A204.1 (cell line): Measurements from ENCODE around the gene LRRC45.

ENCODE experiments used
- FAIRE-seq: peaks from 2 replicates; lab custom pipeline; 2012; peaks lifted over from hg19 to GRCh38; lab: Jason Lieb, UNC

Gene LRRC45

DNA sequence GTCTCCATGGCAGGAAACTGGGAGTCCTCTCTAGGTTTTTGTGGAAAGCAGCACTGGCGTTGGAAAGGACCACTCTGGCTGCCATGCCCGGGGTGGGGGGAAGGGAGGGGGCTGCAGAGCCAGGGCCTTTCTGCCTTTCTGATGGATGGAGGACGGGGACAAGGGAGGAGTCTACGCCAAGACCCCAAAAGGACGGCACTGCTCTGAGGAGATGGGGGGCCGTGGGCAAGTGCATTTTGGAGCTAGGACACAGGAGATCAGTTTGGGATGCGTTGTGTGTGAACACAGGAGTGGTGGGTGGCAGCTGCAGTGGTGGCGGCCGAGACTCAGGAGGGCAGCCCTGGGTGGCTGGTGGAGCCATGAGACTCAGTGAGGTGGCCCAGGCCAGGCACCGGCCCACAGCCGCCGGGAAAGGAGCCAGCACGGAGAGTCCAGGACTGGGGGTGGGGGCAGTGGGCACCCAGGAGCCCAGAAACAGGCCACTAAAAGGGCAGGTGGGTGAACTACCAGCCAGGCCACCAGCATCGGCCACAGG is 2.5 kb upstream of the LRRC45 start:
- FAIRE-seq = no peak

DNA sequence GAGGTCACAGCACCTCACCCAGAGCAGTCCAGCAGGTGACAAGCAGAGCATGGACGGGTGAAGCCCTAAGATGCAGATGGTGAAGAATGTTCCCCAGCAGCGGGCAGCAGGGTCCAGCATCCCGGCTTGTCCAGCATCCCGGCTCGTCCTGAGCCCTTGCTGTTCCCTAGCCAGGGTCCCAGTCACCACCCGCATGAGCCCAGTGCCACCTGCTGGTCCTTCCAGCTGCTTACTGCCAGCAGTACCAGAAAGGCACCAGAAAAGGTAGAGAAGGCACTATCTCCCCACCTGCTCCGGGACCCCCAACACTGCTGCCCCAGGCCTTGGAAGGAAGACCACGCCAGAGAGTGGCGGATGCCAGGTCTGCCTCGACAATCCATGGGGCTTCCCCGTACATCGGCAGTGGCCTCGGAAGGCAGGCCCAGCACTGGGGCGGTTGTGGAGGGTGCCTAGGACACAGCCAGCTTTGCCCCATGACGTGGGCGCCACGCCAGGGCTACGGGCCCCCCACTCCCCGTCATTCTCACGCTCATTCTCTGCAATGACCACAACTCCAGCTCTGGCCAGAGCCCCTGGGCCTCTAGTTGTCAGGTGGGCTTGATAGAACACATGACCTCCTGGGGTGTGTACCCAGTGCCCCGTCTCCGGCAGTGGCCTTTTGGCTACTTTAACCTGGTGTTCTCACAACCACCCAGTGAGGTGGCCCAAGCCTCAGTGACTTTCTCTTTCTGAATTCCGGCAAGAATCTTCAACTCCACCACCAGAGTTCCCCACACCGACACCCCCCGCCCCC is 1.8 kb upstream of the LRRC45 start:
- FAIRE-seq = no peak

DNA sequence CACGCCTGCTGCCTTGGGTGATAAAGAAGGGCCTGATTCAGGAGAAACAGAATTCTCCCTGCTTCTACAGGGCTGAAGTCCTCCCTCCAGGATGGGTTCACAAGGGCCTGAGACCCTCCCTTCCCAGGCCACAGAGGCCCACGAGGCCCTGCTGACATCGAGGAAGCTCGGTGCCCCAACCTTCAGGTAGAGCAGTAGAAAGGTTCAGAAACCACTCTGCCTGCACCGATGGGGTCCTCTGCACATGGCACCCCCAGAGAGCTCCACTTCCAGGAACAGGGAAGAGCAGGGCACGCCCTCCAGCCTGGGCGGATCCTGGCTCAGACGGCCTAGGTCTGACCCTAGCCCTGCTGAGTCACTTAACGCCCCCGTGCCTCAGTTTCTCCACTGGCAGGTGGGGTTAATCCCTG is 1.2 kb upstream of the LRRC45 start:
- no peak for FAIRE-seq

DNA sequence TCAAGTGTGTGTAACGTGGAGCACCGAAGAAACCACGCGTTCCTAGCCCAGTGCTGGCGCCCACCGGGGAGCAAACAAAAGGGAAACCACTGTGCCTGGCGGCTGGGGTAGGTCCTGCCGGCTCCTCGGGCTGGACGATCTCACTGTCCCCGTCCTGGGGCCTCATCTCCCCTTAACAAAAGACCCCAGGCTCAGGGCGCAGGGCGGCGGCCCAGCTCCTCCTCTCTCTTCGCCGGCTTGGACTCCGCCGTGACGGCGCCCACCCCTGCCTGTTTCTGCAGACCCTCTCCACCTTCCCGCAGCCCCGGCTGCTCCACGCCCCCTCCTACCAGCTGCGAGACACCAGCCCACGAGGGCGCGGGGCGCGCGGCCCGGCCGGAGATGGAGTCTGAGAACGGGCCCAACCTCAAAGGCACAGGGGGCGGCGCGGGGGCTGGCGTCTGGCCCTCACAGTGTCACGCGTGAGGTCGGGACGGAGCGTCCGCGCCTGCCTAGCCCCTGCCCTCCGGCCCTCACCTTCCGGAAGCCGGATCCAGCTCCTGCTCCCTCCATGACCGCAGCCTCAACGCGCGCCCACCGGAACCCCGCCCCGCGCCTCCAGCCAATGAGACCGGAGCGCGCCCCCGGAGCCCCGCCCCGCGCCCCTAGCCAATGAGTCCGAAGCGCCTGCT is 660 bp upstream of the LRRC45 start, which contains the start of gene CENPX:
Gene CENPX (minus strand): TSS at position 569 of the 671 bp plus-strand sequence. CDS start 17 bp downstream, at position 552.
- FAIRE-seq = no peak

DNA sequence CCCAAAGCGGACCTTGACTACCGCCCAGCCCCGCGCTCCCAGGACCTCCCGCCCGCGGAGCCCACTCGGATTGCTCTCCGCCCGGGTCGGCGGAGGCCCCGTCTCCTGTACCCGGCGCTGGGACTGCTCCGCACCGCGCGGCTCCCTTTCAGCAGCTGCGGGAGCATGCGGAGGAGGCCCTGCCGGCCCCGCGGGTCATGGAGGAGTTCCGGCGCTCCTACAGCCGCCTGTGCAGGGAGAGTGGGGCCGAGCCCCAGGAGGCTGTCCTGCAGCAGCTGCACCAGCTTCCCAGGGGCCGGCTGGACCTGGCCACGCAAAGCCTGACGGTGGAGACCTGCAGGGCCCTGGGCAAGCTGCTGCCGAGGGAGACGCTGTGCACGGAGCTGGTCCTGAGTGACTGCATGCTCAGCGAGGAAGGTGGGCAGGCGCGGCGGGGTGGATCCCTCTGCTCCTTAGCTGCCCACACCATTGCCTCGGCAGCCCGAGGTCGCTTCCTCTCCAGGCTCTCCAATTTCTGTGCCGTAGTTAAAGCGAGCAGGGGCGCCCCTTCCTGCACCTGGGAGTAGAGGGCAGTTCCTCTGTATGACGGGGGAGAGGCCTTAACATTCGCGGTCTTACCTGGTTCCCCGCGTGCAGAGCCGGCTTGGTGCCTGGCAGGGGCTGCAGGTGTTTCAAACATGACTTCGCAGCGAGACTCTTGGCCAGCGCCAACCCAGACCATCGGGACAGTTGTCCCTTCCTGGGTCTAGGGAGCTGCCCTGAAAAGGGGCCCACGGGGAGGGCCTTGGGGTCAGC is 539 bp downstream of the LRRC45 start:
- FAIRE-seq = no peak

DNA sequence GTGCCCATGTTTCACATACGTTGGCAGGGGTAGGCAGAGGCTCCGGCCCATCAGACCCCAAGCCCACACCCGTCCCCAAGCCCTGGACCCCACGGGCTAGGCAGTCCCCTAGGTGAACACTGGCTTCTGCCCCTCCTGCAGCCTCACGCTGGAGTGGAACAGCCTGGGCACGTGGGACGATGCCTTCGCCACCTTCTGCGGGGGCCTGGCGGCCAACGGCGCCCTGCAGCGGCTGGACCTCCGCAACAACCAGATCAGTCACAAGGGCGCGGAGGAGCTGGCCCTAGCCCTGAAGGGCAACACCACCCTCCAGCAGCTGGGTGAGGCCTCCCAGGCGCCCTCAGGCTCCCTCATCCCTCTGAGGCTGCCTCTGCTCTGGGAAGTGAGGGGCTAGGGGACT is 1.8 kb downstream of the LRRC45 start:
- no peak for FAIRE-seq

DNA sequence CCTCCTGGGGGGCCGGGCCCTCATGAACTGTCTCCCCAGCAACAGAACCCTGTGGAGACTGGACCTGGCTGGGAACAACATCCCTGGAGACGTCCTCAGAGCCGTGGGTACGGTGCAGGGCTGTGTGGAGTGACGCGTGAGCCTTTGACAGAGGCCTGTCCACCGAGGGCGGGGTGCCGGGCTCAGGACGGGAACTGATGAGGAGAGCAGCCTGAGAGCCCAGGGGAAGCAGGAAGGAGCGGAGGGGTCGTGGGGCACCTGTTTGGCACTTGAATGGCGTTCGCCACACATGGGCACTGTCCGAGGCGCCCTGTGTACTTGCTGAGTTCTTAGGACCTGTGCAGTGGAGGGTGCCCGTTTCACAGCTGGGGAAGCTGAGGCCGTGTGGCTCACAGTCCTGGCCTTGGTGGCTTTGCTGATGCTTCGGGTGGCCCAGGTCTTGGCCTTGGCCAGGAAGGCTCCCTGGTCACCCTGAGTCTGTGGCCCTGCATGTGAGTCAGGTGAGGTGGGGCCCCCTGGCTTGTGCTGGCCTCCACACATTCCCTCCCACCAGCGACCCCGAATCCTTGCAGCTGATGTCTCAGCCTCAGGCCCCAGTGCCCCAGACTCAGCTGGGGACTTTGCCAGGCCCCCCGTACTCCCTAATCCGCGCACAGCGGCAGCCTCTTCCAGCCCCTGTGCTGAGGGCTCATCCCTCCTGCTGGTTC is 2.4 kb downstream of the LRRC45 start:
- FAIRE-seq = no peak

DNA sequence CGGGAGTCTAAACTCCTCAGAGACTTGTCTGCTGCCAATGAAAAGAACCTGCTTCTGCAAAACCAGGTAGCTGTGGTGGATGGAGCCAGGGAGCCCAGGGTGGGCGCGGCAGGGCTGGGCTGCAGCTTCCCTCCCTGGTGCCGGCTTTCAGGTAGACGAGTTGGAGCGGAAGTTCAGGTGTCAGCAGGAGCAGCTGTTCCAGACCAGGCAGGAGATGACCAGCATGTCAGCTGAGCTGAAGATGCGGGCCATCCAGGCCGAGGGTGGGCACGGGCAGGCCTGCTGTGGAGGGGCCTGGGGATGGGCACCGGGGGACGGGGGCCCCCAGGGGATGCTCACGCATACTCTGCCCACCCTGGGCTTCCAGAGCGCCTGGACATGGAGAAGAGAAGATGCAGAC is 5.1 kb downstream of the LRRC45 start:
- no peak for FAIRE-seq

DNA sequence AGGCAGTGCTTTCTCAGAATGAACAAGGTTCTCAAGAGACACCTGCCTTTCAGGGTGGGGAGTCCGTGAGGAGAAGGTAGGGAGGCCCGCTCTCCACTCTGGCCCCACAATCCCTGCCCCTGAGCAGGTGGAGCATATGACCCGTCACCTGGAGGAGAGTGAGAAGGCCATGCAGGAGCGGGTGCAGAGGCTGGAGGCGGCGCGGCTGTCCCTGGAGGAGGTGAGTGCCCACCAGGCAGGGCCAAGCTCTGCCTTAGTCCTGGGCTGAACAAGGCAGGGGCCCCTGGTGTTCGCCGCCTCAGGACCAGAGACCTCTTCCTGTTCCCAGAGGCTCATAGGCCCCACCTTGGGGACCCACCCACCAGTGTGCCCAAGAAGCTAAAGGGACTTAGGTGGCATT is 5.9 kb downstream of the LRRC45 start:
- FAIRE-seq = no peak

DNA sequence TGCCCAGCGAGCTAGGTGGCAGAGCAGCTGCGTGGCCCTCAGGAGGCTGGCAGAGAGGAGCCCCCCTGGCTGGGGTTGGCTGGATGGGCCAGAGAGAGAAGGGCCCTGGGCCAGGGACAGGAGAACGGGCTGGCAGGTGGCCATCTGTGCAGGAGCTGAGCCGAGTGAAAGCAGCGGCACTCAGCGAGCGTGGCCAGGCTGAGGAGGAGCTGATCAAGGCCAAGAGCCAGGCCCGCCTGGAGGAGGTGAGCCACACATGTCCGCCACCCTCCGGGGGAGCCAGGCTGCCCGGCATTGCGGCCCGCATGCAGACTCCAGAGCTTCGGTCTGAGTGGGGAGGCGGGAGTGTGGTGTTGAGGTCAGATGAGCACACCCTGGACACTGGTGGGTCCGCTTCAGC is 6.3 kb downstream of the LRRC45 start:
- no peak for FAIRE-seq

DNA sequence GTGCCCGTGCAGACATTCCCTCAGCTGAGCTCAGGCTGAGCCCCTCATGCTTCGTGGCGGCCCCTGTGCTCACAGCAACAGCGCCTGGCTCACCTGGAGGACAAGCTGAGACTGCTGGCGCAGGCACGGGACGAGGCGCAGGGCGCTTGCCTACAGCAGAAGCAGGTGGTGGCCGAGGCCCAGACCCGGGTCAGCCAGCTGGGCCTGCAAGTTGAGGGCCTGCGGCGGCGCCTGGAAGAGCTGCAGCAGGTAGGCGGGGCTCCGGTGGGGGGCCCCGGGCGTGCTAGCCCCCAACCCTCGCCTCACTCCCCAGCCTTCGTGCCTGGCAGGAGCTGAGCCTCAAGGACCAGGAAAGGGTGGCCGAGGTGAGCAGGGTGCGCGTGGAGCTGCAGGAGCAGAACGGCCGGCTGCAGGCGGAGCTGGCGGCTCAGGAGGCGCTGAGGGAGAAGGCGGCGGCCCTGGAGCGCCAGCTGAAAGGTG is 6.9 kb downstream of the LRRC45 start:
- FAIRE-seq = no peak

DNA sequence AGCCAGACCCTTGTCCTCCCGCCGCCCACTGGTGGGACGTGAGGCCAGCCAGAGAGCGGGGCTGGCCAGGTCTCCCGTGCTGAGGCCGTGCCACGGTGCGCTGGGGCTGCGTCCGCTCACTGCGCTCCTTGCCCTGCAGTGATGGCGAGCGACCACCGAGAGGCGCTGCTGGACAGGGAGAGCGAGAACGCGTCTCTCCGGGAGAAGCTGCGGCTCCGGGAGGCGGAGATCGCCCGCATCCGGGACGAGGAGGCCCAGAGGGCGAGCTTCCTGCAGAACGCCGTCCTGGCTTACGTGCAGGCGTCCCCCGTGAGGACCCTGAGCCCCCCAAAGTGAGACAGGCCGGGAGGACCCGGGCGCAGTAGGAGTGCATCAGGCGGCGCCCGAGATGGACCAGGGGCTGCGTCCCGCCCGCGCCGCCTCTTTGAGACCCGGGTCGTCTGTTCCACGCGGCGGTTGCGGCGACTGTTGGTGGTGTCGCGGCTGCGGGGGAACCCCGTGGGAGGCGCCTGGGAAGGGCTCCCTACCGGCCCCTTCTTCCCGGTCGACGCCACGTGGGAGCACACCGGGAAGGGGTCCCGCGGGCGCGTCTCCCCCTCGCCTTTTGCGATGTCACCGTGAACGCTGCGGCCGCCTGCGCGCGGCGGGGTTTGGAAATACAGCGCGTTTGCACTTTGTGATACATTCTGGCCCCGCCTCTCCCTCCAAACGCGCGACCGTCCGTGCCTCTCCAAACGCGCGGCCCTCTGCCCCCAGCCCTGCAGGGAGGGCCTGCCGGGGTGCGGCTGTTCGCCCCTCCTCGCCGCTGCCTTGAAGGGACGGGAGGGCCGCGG is 7.6 kb downstream of the LRRC45 start:
- FAIRE-seq = no peak

DNA sequence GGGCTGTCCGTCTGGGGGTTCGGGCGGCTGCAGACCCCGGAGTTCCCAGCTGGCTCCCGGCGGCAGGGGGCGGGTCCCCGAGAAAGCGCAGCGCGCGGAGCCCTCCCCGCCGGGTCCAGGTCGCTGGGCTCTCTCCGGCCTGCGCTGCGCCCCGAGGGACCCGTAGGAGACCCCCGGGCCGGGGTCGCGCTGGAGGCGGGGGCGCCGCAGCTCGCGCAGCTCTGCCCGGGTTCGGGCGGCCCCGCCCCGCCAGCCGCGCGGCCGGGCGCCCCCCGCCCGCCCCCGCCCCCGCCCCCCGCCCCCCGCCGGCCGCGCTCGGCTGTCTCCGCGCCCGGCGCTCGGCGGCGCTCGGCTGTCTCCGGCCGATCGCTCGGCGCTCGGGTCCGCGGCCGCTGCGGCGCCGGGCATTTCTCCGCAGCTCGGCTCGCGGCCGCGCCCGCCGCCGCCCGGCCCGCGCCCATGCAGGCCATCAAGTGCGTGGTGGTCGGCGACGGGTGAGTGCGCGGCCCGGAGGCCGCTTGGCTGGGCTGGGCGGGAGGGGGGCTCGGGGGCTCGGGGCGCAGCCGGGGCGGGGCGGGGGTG is 8.3 kb downstream of the LRRC45 start, which contains the start of gene RAC3:
Gene RAC3 (plus strand): TSS at position 376 of the 582 bp plus-strand sequence. CDS start 84 bp downstream, at position 460.
- FAIRE-seq = no peak

DNA sequence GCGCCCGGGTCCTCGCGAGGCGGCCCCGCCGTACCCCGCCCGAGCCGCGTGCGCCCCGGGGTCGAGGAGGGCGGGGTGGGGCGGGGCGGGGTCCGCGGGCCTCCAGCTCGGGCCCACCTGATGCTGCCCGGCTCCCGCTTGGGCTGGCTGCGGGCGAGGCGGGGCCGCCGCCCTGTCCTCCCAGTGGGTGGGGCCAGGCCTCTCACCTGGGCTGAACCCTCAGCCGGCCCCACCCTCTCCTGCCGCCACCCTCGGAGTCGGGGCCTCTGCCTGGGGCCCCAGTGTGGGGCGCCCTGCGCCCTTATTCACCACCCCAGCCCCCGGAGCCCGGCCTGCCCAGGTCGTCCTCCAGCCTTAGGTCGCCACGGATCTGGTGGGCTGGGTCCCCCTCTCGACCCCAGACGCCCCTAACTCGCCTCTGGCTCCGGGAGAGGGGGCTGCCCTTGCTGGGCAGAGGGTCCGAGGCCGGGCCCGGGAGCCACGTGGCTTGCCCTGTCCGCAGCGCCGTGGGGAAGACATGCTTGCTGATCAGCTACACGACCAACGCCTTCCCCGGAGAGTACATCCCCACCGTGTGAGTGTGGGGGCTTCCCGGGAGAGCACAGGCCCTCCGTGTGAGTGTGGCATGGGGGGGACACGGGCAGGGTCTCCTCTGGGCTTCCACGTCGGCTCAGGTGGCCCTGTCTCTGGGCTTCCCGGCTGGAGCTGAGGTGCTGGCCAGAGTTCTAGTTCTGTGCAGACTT is 9.0 kb downstream of the LRRC45 start:
- no peak for FAIRE-seq

DNA sequence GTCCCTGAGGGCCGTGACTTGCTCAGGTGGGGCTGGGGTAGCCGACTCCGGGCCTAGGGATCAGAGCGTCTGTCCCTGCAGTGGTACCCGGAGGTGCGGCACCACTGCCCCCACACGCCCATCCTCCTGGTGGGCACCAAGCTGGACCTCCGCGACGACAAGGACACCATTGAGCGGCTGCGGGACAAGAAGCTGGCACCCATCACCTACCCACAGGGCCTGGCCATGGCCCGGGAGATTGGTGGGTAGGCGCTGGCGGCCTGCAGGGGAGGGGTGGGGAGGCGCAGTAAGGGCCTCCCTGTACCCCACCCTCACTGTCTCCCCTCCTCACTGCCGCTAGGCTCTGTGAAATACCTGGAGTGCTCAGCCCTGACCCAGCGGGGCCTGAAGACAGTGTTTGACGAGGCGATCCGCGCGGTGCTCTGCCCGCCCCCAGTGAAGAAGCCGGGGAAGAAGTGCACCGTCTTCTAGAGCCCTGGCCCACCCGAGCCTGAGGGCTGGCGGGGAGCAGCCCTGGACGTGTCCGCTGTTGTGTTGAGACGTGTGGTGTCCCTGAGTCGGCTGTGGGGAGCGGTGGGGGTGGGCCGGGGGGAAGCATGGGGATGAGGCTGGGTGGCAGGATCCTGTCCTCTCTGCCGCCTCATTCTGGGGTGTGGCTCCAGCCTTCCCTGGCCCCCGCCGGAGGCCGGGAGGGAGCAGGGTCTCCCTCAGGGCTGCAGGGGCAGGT is 10.4 kb downstream of the LRRC45 start:
- no peak for FAIRE-seq

DNA sequence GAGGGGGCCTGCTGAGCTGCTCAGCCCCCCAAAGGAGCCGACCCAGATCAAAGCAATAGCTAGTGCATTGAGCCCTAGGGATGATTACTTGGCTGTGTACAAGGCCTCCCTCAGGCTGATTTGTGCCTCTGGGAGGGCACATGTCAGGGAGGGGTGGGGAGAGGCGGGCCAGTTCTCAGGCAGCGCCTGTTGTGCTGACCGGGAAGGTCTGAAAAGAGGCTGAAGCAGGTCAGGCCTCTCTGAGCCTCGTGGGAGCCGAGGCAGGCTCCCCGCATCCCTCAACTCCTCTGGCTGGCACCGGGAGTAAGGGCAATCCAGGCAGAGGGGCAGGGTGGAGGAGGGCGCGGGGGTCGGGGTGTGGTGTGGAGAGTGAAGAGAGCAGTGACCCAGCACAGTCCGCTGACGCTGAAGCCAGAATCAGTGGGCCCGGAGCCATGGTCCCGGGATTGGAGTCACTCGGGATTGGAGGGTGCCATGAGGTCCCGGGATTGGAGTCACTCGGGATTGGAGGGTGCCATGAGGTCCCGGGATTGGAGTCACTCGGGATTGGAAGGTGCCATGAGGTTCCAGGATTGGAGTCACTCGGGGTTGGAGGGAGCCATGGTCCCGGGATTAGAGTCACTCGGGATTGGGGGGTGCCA is 11.4 kb downstream of the LRRC45 start:
- no peak for FAIRE-seq

DNA sequence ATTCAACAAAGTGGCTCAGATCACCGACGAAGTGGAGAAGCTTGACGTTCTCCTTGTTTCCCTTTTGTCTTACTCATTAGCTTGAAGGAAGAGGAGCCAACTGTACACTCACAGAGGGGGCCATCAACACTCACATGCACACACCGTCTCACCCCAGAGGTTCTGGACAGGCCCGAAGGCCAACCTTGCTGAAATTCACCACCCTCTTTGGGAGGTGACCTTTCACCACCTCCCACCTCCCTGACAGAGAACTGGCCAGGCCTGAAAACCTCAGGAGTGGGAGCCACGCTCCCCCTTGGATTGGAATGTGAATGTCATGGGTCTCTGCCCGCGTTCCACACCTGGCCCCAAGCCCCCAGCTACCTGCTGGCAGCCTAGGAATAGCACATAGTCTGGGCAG is 12.4 kb downstream of the LRRC45 start:
- no peak for FAIRE-seq

DNA sequence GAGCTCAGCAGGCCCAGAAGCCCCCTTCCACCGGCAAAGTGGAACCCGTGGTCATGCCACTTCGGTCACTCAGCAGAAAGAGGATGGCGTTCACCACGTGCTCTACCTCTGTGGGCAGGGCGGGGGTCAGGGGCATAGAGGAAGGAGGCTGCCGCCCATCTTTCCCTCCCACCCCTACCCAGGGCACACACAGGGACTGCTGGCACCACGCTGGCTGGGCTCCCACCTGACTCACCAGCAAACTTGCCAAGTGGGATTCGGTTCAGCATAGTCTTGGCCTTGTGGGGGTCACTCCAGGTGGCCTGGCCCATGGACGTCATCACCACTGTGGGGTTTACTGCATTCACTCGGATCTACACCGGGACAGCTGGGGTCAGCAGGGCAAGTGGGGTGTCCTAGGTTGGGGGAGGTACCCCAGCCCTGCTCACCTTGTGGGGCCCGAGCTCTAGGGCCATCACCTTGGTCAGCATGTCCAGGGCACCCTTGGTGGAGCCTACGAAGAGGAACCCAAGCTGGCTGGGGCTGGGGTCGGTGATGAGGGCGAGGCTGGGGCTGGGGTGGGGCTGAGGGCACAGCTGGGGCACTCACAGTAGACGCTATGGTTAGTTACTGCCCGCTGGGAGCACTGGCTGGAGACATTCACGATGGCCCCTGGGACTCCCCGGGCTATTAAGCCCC is 13.0 kb downstream of the LRRC45 start:
- no peak for FAIRE-seq
